HG02981 (cell line): Measurements from ENCODE around the gene HLA-DMA.

Source experiments
- ATAC-seq: cut with Tn5 transposase; IDR thresholded peaks from one replicate; pipeline ENCODE4 v1.9.1; 2021; ENCODE audit warnings: mild to moderate bottlenecking, moderate library complexity; ENCODE audit not compliant: unreplicated experiment

The HLA-DMA gene

DNA sequence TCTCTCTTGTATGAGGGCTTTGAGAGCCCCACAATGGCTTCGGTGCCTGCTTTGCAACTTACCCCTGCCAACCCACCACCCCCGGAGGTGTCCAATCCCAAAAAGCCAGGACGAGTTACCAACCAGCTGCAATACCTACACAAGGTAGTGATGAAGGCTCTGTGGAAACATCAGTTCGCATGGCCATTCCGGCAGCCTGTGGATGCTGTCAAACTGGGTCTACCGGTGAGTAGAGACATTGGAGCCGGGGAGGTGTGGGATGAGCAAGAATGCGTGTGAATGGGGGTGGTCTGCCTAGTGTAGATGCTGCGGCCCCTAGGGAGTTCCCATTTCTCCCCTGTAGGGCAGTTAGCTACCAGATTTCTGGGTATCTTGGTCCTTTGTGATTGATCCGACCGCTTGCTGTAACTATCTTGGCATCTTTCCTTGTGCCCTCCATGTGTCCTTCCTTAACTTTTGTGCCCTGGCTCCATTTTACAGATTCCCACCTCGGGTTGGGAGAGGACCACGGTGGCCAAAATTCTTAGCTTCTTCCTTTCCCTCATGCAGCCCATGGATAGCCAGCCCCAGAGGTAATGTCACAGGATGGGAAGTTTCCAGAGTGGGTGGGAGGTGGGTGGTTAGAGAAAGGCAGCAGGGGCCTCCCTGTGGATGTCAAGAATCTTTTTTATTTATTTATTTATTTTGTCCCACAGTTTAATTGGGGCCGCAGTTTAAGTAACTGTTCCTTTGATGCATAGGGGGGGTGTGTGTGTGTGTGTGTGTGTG, 21.8 kb upstream of the HLA-DMA start:
- ATAC-seq = no peak

DNA sequence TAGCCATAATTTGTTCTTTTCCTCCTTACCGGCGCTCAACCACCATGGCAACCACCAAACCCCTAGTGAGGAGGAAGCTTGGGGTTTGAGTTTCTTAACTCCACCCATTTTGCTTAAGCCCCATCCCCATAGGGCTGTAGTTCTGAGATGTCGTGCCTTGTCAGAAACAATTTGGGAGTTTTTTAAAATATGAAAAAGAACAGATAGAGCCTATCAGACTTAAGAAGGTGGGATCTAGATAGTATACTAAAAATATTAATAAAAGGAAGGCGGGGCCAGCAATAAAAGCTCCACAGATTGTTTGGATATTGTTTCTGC, 21.1 kb upstream of the HLA-DMA start:
- no peak for ATAC-seq

- ATAC-seq = no peak
Observed at GRCh38 chr6:32973144-32974015, 20.5 kb upstream of the HLA-DMA start.

DNA sequence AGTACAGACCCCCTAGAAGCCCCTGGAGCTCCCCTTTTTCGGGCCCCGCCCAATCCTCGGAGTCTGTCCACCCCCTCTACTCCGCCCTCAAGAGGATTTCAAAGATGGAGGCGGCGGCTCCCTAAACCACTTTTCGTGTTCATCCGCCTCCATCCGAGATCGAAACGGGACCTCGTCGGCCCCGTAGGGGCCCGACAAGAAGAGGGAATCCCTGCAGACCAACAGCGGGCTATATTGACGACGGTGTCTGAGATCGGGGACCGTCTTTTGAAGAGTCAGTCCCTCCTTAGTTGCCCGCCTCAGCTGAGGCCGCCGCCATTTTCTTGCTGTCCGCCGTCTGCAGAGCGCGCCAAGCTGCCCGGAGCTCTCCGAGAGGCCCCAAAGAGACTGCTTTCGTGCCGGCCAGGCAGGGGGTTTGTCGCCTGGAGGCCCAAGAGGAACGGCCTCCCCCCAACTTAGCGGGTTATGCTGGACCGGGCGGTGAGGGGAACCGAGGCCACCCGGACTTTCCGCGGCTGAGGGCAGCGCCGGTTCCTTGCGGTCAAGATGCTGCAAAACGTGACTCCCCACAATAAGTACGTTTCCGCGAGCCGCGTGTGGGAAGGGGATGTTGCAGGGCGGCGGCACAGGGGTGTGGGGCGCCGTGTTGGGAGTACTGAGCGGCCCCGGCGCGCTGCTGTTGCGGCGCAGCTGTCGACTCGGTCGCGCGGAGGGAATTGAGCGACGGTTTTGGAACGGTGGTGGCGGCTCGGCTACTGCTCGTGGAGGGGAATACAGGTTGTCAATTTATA, 19.7 kb upstream of the HLA-DMA start:
- ATAC-seq = no peak

- peak; percentile 40 for ATAC-seq
Observed at GRCh38 chr6:32971581-32972352, 18.9 kb upstream of the HLA-DMA start.

- ATAC-seq = no peak
Observed at GRCh38 chr6:32971242-32971580, 18.3 kb upstream of the HLA-DMA start.

- no peak for ATAC-seq
Observed at GRCh38 chr6:32970413-32971241, 17.7 kb upstream of the HLA-DMA start.

DNA sequence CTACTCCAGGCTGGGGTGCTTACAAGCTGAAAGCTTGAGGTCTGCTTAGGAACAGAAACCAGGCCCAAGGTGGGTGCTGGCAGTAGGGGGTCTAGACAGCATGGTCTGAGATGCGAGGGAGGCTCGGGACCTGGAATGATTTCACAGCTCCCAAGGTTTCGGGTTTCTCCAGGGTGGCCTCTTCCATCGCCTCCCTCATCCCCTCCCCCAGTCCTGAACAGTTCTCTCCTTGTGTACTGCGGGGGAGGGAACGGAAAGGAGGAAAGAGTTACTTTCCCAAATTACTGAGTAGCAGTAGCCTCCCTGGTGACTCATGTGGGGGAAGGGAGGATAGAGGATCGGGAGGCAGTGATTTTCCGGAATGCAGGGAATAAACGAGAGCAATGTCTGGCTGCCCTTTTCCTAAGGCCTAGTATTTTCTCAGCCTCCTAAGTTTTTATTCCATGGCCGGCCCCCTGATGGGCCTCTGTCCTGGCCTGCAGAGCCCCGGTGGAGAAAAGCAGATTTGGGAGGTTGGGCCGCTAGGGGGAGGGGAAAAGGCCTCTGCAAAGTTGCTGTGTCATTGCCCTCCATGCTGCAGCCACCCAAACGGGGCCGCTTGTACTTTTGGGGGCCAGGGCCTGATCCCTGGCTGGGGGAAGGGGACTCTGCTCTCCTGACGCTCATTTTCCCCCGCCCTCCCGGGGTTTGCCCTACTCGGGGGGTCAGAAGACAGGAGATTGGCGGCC, 17.0 kb upstream of the HLA-DMA start:
- ATAC-seq = no peak

DNA sequence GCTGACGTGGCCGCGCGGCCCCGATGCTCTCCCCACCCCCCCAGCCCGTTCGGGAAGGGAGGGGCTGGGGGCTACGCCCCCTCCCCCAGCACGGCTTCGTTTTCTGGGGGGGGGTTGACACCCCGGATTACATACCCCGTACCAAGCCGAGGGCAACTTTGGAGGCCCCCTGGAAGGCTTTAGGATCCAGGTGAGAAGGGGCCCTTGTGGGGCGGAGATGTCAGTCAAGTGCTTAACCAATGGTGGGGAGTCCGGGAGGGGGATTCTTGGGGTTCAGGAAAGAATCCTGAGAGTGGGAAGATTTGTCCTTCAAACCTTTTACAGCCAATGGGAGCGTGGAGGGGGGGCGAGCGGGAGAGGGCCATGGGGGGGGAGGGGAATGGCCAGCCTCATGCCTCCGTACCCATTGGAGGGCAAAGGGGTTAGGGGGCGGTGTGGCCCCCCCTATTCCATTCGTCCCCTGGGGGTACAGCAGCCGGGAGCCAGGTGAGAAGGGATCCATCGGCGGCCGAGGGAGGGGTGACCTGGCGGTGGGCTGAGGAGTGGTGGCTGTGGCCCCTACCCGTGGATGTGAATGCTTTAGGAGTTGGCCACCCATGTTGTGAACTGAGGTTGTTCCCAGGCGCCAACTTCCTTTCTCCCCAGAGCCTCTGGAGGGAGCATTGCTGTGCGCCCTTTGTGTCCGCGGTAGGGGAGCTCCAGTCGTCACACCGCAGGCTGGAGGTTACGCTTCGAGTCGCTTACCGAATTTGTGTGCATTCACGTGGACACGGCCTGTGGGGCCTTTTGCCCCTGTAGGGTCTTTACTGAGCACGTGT, 16.2 kb upstream of the HLA-DMA start:
- no peak for ATAC-seq

DNA sequence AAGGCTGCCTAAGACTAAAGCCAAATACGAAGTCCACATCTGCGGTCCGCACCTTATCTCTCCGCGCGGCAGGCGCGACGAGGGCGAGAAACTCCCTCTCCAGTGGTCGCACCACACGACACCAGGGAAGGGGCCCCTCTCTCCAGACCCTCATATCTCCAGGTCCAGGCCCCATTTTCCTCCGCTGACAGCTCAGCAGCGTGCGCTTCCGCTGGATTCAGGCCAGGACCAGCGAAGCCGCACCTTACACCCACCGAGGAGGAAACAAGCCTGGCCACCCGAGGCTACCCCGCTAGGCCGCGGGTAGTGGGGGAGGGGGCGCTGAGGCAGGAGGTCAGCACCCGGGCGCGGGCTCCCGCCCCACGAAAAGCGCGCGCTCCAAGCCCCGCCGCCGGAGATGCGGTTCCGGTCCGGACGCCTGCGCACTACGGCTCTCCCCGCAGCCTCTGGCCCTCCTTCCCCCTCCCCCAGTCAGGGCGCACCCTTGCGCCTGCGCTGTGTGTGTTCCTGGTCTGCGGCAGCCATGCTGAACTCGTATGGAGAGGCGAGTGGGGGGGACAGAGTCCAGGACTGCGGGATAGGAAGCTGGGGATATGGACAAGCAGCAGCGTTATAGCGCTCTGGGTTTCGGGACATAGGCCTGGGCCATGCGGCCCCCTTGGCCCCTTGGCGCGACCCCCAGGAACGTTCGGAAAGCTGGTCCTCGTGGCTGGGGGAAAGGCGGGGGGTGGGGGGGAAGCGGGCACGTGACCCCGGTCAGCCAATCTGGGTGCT, 15.4 kb upstream of the HLA-DMA start, which contains the start of gene BRD2:
Gene BRD2, plus strand, starts transcription at position 502 of the 774 bp plus-strand sequence. CDS start 4,305 bp downstream, outside the sequence.
- ATAC-seq = peak; percentile 26

GRCh38 chr6:32967151-32968091, 14.5 kb upstream of the HLA-DMA start:
- ATAC-seq = no peak

GRCh38 chr6:32964776-32965175, 11.9 kb upstream of the HLA-DMA start:
- no peak for ATAC-seq

GRCh38 chr6:32963866-32964265, 11.0 kb upstream of the HLA-DMA start:
- ATAC-seq = no peak

GRCh38 chr6:32962213-32962826, 9.4 kb upstream of the HLA-DMA start:
- ATAC-seq = no peak

- no peak for ATAC-seq
Observed at GRCh38 chr6:32960563-32960962, 7.7 kb upstream of the HLA-DMA start.

DNA sequence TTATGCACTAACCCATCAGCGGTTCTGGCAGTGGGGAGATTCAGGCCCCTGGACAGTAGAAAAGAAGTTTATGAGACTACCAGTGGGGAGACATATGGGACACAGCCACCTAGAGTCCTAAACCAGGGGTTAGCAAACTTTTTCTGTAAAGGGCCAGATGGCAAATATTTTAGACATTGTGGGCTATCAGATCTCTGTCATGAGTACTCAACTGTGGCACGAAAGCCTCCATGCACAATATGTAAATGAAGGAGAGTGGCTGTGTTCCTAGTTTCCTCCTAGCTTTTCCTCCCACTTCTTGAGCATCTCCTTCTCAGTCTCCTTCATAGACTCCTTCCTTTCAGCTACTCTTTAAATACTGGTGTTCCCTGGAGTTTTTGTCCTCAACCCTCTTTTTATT, 3.3 kb upstream of the HLA-DMA start:
- ATAC-seq = no peak
